ENCODE results near the gene VEGFD. TPM values are rescaled to one million over a fixed set of nuclear protein-coding genes. Genes with fewer than 3 reads are reported as not detected.
A peak's percentile ranks its signal among the peaks of the same experiment; 100 is the strongest.

The VEGFD gene
- total RNA-seq, 1 donor from 2014 or later: 1.2 TPM

GRCh38 chrX:15349046-15349445, 35.2 kb downstream of the VEGFD start:
- peak; percentile 78 for TF ChIP-seq CTCF (conservative IDR thresholded peaks at IDR 0.05)
- no peaks in the 10 kb centered on the region for H3K9me3 Mint-ChIP-seq
- H3K27ac Mint-ChIP-seq (ENCODE audit: unreplicated experiment): no peak overlapping the region
- DNase-seq (ENCODE audit: low read depth, low spot score): peak; percentile 48
- H3K36me3 Mint-ChIP-seq (ENCODE audit: low read depth): no peaks in the 10 kb centered on the region
- H3K27me3 Mint-ChIP-seq (ENCODE audit: low read depth): no peaks in the 10 kb centered on the region
- H3K4me1 Mint-ChIP-seq: peaks cover 8% of the 10 kb centered on the region
- no peak overlapping the region for H3K4me3 Mint-ChIP-seq

GRCh38 chrX:15345976-15346375, 38.2 kb downstream of the VEGFD start:
- no peak for TF ChIP-seq CTCF (conservative IDR thresholded peaks at IDR 0.05)
- DNase-seq (ENCODE audit: low read depth, low spot score): no peak
- H3K4me1 Mint-ChIP-seq: peaks cover 18% of the 10 kb centered on the region
- H3K4me3 Mint-ChIP-seq: no peak overlapping the region
- H3K9me3 Mint-ChIP-seq: no peaks in the 10 kb centered on the region
- H3K27ac Mint-ChIP-seq (ENCODE audit: unreplicated experiment): no peak overlapping the region
- H3K36me3 Mint-ChIP-seq (ENCODE audit: low read depth): no peaks in the 10 kb centered on the region
- no peaks in the 10 kb centered on the region for H3K27me3 Mint-ChIP-seq (ENCODE audit: low read depth)

- no peak for TF ChIP-seq CTCF (conservative IDR thresholded peaks at IDR 0.05)
- no peaks in the 10 kb centered on the region for H3K9me3 Mint-ChIP-seq
- peaks cover 35% of the 10 kb centered on the region for H3K4me1 Mint-ChIP-seq
- no peaks in the 10 kb centered on the region for H3K27me3 Mint-ChIP-seq (ENCODE audit: low read depth)
- no peak overlapping the region for H3K4me3 Mint-ChIP-seq
- DNase-seq (ENCODE audit: low read depth, low spot score): no peak
- no peaks in the 10 kb centered on the region for H3K36me3 Mint-ChIP-seq (ENCODE audit: low read depth)
- no peak overlapping the region for H3K27ac Mint-ChIP-seq (ENCODE audit: unreplicated experiment)
Observed at GRCh38 chrX:15344106-15344505, 40.1 kb downstream of the VEGFD start.

GRCh38 chrX:15343075-15343476, 41.1 kb downstream of the VEGFD start:
- Mint-ChIP-seq H3K36me3 (ENCODE audit: low read depth) (no peaks in the 10 kb centered on the region), H3K4me1 (peaks cover 34% of the 10 kb centered on the region), H3K27ac (ENCODE audit: unreplicated experiment) (no peak overlapping the region), H3K4me3 (no peak overlapping the region), H3K9me3 (no peaks in the 10 kb centered on the region), H3K27me3 (ENCODE audit: low read depth) (no peaks in the 10 kb centered on the region)
- no peak for DNase-seq (ENCODE audit: low read depth, low spot score)
- no peak for TF ChIP-seq CTCF (conservative IDR thresholded peaks at IDR 0.05)

- Mint-ChIP-seq H3K27ac (ENCODE audit: unreplicated experiment) (peak overlapping the region; percentile 95), H3K4me3 (peak overlapping the region; percentile 48), H3K4me1 (peaks cover 50% of the 10 kb centered on the region), H3K27me3 (ENCODE audit: low read depth) (no peaks in the 10 kb centered on the region), H3K36me3 (ENCODE audit: low read depth) (no peaks in the 10 kb centered on the region), H3K9me3 (no peaks in the 10 kb centered on the region)
- DNase-seq (ENCODE audit: low read depth, low spot score): no peak
- TF ChIP-seq CTCF (conservative IDR thresholded peaks at IDR 0.05): no peak
Observed at GRCh38 chrX:15340867-15341266, 43.3 kb downstream of the VEGFD start.

- Mint-ChIP-seq H3K9me3 (no peaks in the 10 kb centered on the region), H3K4me1 (peaks cover 45% of the 10 kb centered on the region), H3K27ac (ENCODE audit: unreplicated experiment) (peak overlapping the region; percentile 58), H3K27me3 (ENCODE audit: low read depth) (no peaks in the 10 kb centered on the region), H3K36me3 (ENCODE audit: low read depth) (no peaks in the 10 kb centered on the region), H3K4me3 (peak overlapping the region; percentile 92)
- TF ChIP-seq CTCF (conservative IDR thresholded peaks at IDR 0.05): no peak
- no peak for DNase-seq (ENCODE audit: low read depth, low spot score)
Observed at GRCh38 chrX:15336023-15336413, 48.2 kb downstream of the VEGFD start.
